HUES48 (cell line): ENCODE results near the gene IMMP2L.

ENCODE experiments used
- H3K27ac ChIP-seq: one replicate; pipeline ENCODE4 v1.7.0; 2013; ENCODE audit warnings: low read depth, low read length, inconsistent platforms
- H3K27me3 ChIP-seq: 2 replicates; pipeline ENCODE4 v1.6.1; 2013; ENCODE audit warnings: mild to moderate bottlenecking, low read length; ENCODE audit not compliant: control insufficient read depth, insufficient read depth
- H3K36me3 ChIP-seq: 2 replicates; pipeline ENCODE4 v1.6.1; 2013; ENCODE audit warnings: low read length; ENCODE audit not compliant: control insufficient read depth, insufficient read depth
- H3K4me1 ChIP-seq: 2 replicates; pipeline ENCODE4 v1.6.1; 2013; ENCODE audit warnings: mild to moderate bottlenecking, low read length; ENCODE audit not compliant: control insufficient read depth, insufficient read depth
- H3K4me3 ChIP-seq: 2 replicates; pipeline ENCODE4 v1.5.1; 2013; ENCODE audit warnings: mild to moderate bottlenecking, low read depth, low read length
- H3K9ac ChIP-seq: 2 replicates; pipeline ENCODE4 v1.6.1; 2013; ENCODE audit warnings: mild to moderate bottlenecking, low read depth, low read length, moderate library complexity
- H3K9me3 ChIP-seq: 2 replicates; pipeline ENCODE4 v1.6.1; 2013; ENCODE audit warnings: low read length; ENCODE audit not compliant: control insufficient read depth, insufficient read depth

Gene IMMP2L

DNA sequence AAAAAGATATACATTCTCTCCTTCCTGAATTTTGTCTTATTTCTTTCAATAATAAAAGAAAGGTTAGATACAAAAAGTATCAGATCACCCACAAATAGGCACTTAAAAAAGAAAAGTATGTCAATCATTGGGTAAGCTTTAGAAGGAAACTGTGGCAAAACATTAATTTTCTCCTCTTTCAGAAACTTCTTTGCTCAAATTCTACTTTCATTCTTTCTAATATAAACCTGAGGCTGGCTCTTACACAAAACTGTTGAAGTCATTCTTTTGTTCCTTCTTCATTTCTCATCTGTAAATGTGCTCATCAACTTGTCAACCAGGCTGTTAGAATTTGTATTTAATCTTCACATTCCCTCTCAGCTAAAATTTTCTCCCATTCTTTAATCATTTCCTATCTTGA is 346.7 kb downstream of the IMMP2L start:
- H3K36me3 ChIP-seq = no peaks in the 10 kb centered on the region
- H3K9me3 ChIP-seq = no peaks in the 10 kb centered on the region
- no peak overlapping the region for H3K4me3 ChIP-seq
- no peak overlapping the region for H3K9ac ChIP-seq
- H3K27me3 ChIP-seq = no peaks in the 10 kb centered on the region
- H3K27ac ChIP-seq = no peak overlapping the region
- H3K4me1 ChIP-seq = no peaks in the 10 kb centered on the region

DNA sequence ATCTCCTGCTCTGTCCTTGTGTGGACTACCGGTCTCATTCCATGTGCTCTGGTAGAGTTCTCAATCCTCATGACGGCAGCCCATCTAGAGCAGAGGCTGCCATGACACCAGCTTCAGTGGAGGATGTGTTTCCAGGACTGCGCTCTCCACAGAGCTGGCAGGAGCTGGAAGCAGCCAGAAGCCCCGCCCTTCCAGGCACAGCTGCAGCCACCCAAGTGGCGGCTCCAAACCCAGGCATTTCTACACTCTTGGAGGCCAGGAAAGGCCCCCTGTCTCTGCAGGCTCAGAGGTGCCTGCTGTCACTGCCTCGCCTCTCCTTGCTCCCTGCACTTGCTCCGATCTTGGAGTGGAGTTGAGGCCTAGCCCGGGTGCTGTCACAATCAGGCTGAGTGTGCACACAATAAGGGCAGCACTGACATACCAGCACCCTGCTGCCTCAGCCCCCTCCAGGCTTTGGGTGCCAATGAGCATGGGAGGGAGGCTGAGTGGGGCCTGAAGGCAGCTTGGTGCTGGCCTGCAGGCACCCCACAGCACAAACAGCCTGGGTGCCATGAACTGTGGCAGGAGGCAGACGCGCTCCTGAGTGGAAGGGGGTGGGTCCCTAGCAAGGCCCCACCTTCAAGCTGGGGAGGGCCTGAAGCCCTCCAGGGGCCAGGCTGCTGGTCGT is 349.3 kb downstream of the IMMP2L start:
- H3K4me1 ChIP-seq = no peaks in the 10 kb centered on the region
- no peaks in the 10 kb centered on the region for H3K27me3 ChIP-seq
- no peaks in the 10 kb centered on the region for H3K36me3 ChIP-seq
- H3K9me3 ChIP-seq = no peaks in the 10 kb centered on the region
- H3K4me3 ChIP-seq = no peak overlapping the region
- no peak overlapping the region for H3K27ac ChIP-seq
- H3K9ac ChIP-seq = no peak overlapping the region

DNA sequence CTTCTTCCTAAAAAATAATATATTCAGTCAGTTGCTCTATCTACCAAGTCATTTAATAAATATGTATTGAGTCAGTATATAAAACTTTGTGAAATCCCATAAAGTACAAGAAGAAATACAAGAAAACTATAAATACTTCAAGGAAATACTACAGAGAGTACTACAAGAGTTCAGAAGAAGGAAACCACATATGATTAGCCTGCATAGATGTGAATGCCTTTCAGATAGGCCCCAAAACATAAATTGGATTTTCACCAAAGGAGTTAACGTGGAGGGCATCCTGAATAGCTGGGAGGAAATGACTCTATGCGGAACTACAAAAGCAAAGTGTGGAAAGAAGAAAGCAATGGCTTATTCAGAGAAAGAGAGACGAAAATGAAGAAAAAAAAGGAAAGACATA is 351.3 kb downstream of the IMMP2L start:
- no peaks in the 10 kb centered on the region for H3K4me1 ChIP-seq
- H3K9ac ChIP-seq = no peak overlapping the region
- no peaks in the 10 kb centered on the region for H3K9me3 ChIP-seq
- H3K4me3 ChIP-seq = no peak overlapping the region
- no peak overlapping the region for H3K27ac ChIP-seq
- no peaks in the 10 kb centered on the region for H3K36me3 ChIP-seq
- H3K27me3 ChIP-seq = no peaks in the 10 kb centered on the region

DNA sequence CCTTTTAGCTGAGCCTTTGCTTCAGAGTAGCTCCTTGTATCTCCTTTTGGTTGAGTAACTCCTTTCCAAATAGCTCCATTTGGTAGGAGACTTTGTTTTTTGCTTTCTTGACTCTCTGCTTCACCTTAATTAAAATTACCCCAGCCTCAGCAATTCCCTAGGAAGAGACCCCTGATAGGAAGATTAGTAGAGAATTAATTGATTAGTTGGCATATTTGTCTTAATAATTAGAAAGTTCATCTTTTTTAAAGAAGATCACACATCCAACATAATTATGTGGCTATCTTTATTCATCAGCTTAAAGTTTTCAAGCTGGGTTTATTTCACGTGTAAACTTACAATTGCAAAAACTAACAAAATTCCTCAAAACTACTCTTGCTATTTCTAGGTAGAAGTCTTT is 352.2 kb downstream of the IMMP2L start:
- no peak overlapping the region for H3K9ac ChIP-seq
- no peaks in the 10 kb centered on the region for H3K9me3 ChIP-seq
- no peaks in the 10 kb centered on the region for H3K4me1 ChIP-seq
- H3K4me3 ChIP-seq = no peak overlapping the region
- H3K27ac ChIP-seq = no peak overlapping the region
- no peaks in the 10 kb centered on the region for H3K36me3 ChIP-seq
- H3K27me3 ChIP-seq = no peaks in the 10 kb centered on the region

DNA sequence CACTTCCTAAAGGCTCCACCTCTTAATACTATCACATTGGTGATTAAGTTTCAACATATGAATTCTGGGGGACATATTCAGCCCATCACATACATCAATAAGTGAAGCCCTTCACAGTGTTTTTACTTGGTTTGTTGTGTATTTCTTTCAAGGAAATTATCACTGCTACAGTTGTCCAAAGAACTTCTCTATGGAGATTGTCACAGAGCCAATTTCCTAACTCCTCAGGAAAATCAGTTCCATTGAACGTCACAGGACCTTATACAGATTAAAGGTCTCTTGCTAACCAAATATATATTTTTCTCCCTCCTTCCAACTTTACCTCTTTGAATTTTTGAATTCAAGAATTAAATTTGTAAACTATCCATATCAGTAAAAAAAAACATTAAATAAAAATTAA is 357.0 kb downstream of the IMMP2L start:
- H3K9ac ChIP-seq = no peak overlapping the region
- no peaks in the 10 kb centered on the region for H3K36me3 ChIP-seq
- no peaks in the 10 kb centered on the region for H3K27me3 ChIP-seq
- no peaks in the 10 kb centered on the region for H3K4me1 ChIP-seq
- no peaks in the 10 kb centered on the region for H3K9me3 ChIP-seq
- no peak overlapping the region for H3K4me3 ChIP-seq
- H3K27ac ChIP-seq = no peak overlapping the region

DNA sequence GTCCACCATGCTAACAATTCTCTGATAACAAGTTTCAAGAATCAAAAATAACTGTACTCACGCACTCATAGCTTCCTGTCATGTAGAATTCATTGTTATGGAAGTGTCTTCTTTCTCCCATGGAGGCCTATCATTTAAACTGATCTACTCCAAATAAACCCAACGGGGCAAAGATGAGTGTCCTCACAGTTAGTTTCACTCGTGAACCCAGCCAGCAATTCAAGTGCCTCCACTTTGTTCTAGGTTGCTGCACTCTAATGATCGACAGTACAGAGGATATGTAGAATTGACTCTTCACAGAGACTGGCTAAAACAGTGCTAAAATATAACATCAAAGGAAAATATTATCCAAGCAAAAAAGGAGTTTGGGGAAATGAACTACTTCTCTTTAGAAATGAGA is 360.0 kb downstream of the IMMP2L start:
- H3K9ac ChIP-seq = no peak overlapping the region
- H3K4me1 ChIP-seq = no peaks in the 10 kb centered on the region
- no peaks in the 10 kb centered on the region for H3K9me3 ChIP-seq
- no peak overlapping the region for H3K27ac ChIP-seq
- no peak overlapping the region for H3K4me3 ChIP-seq
- H3K36me3 ChIP-seq = no peaks in the 10 kb centered on the region
- H3K27me3 ChIP-seq = no peaks in the 10 kb centered on the region

DNA sequence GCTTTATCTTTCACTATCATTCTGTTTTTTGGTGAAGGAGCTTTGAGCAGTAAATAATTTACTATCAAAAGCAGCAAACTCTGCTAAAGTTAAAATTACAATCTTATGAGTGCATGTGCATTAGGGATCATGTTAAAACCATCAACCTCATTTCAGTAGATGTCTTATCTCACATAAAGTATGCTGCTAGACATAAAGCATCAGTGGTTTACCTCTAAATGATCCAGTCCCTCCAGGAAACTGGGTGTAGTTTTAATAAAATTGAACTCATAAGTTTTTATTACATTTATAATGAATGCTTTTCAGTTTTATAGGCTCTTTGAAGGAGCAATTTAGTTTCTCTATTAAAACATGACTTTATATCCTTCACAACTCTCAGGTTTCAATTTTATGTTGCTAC is 362.6 kb downstream of the IMMP2L start:
- Histone ChIP-seq H3K9me3 (no peaks in the 10 kb centered on the region), H3K27ac (no peak overlapping the region), H3K4me1 (no peaks in the 10 kb centered on the region), H3K9ac (no peak overlapping the region), H3K36me3 (no peaks in the 10 kb centered on the region), H3K4me3 (no peak overlapping the region), H3K27me3 (no peaks in the 10 kb centered on the region)

DNA sequence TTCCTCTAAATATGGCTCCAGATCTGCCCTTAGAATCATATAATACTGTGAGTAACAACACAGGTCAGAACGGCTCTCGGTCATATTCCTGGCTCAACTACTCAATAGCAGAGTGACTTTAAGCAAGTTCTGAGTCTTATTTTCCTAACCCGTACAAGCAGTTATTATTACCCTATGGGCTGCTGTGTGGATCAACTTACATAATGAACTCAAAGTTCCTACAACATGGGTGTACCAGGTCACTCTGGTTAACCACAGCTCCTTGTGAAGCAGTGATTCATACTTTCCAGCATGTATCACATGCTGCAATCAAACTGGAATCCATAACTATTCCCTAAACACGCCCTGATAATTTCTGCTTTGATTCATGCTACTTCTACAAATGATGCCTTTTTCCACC is 364.0 kb downstream of the IMMP2L start:
- Histone ChIP-seq H3K4me3 (no peak overlapping the region), H3K27ac (no peak overlapping the region), H3K36me3 (no peaks in the 10 kb centered on the region), H3K9ac (no peak overlapping the region), H3K4me1 (no peaks in the 10 kb centered on the region), H3K9me3 (no peaks in the 10 kb centered on the region), H3K27me3 (no peaks in the 10 kb centered on the region)

DNA sequence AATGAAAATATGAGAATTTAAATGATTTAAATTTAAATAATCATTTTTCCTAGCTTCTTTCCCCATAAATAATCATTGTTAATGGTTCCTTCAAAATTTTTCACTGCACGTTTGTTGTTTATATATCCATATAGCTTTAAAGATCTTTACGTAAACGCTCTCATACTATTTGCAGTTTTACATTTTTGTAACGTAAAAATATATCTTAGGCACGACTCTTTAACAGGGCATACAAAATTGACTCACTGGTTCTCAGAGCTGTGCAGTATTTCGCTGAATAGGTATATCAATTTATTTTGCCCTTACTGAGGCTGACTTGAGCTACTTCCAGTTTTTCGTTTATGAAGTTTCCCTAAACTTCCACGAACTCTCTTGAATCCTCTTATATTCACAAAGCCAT is 365.6 kb downstream of the IMMP2L start:
- H3K4me3 ChIP-seq = no peak overlapping the region

DNA sequence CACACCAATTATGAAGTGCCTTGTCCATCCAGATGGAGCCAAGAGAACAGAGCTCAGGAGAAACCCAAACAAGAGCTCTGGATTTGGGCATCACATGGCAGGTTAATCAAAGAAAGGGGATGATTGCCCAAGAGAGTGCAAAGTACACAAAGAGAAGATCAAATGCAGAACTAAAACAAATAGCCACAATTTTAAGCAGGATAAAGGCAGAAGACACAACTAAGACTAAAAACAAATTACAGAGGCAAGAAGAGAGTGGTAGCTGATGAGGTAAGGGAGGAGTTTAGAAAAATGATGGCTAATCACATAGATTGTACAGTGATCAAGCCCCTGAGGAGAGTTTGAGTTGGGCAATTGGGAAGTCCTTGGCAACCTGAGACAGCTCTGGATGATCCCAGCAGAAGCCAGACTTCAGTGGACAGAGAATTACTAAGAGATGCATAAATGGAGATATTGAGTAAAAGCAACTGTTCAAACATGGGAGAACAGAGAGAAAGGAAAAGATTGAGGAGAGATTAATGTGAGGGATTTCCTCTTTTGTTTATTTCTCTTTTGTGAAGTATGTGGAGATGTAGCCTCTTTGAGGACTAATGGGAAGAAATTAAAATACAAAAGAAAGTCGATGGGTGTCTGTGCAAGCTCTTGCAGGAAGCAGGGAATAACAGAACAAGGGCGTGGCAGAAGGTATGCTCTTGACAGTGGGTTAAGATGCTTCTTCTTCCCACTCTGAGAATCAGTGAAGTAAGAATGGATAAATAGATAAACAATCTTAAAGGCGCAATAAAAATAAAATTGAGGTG is 369.5 kb downstream of the IMMP2L start:
- no peaks in the 10 kb centered on the region for H3K36me3 ChIP-seq
- H3K9me3 ChIP-seq = no peaks in the 10 kb centered on the region
- no peaks in the 10 kb centered on the region for H3K27me3 ChIP-seq
- H3K4me1 ChIP-seq = peaks cover 6% of the 10 kb centered on the region; the same call in 1 of the 2 replicates
- no peak overlapping the region for H3K27ac ChIP-seq
- H3K4me3 ChIP-seq = no peak overlapping the region
- H3K9ac ChIP-seq = no peak overlapping the region

More for the DNA sequence above, 365.6 kb downstream of the IMMP2L start:
- no peaks in the 10 kb centered on the region for H3K36me3 ChIP-seq
- H3K4me1 ChIP-seq = peaks cover 6% of the 10 kb centered on the region; the same call in 1 of the 2 replicates
- H3K9me3 ChIP-seq = no peaks in the 10 kb centered on the region
- no peak overlapping the region for H3K9ac ChIP-seq
- H3K27me3 ChIP-seq = no peaks in the 10 kb centered on the region
- no peak overlapping the region for H3K27ac ChIP-seq

DNA sequence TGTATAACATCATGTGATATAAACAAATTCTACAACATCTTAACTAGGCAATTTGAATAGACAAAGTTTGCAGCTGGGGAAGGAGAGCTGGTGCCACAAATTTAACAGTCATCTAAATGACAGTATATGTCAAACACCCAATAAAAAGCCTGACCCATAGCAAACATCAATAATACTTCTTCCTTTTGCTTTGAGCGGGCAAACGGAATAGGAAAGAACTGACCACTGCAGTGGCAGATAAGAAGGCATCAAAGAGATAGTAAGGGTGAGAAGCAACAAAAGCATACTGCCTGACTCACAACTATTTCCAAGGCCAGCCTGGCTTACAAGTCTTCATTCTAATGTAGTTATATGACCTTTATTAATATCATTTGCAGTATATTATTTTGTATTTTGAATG is 371.5 kb downstream of the IMMP2L start:
- Histone ChIP-seq H3K4me3 (no peak overlapping the region), H3K27ac (no peak overlapping the region), H3K9ac (no peak overlapping the region), H3K27me3 (no peaks in the 10 kb centered on the region), H3K4me1 (peaks cover 6% of the 10 kb centered on the region; the same call in 1 of the 2 replicates), H3K36me3 (no peaks in the 10 kb centered on the region), H3K9me3 (no peaks in the 10 kb centered on the region)
